K562 (cell line): ENCODE data around the gene GALNT12. TPM values are rescaled to one million over a fixed set of nuclear protein-coding genes. Genes with fewer than 3 reads are reported as not detected.

Source experiments
- CBFB ChIP-seq: sonication (generic); formaldehyde crosslinking; IDR thresholded peaks from 2 replicates; pipeline ENCODE4 v1.4.0; 2020; ENCODE audit warnings: mild to moderate bottlenecking, missing genetic modification reagents
- DNMT1 ChIP-seq: fragments of 450-650 bp; IDR thresholded peaks from 2 replicates; pipeline ENCODE4 v1.6.1; 2016; ENCODE audit warnings: antibody characterized with exemption, mild to moderate bottlenecking
- ELF1 ChIP-seq: fragments of 200-800 bp; sonication (Bioruptor generic); IDR thresholded peaks from 2 replicates; pipeline ENCODE4 v1.6.1; 2016; ENCODE audit warnings: missing genetic modification characterization, missing compliant biosample characterization
- ESRRB ChIP-seq: fragments of 250-450 bp; sonication (Bioruptor Pico); IDR thresholded peaks from 2 replicates; pipeline ENCODE4 v1.5.0; 2020; ENCODE audit warnings: mild to moderate bottlenecking, moderate library complexity, borderline replicate concordance
- GATA2 ChIP-seq: sonication (generic); formaldehyde crosslinking; IDR thresholded peaks from 2 replicates; pipeline ENCODE4 v1.4.0; 2020; ENCODE audit warnings: mild to moderate bottlenecking, missing genetic modification reagents
- HDAC2 ChIP-seq: fragments of 450-650 bp; IDR thresholded peaks from 2 replicates; pipeline ENCODE4 v1.6.1; 2016; ENCODE audit warnings: mild to moderate bottlenecking
- ILF3 ChIP-seq: fragments of 450-650 bp; IDR thresholded peaks from 2 replicates; pipeline ENCODE4 v1.6.1; 2018; ENCODE audit warnings: antibody characterized with exemption, mild to moderate bottlenecking, moderate library complexity, borderline replicate concordance
- KLF1 ChIP-seq: fragments of 450-650 bp; IDR thresholded peaks from 2 replicates; pipeline ENCODE4 v1.6.1; 2016; ENCODE audit warnings: missing genetic modification characterization, missing compliant biosample characterization
- NONO ChIP-seq, 2 experiments: fragments of 200-400 bp in 1 of 2; fragments of 450-650 bp in 1 of 2; formaldehyde crosslinking in 1 of 2; IDR thresholded peaks; 2 replicates each; pipeline ENCODE4 v1.6.1; 2017; ENCODE audit warnings: low read depth in 2 of 2, mild to moderate bottlenecking in 2 of 2, moderate library complexity in 2 of 2, low read length in 1 of 2
- POLR2AphosphoS5 ChIP-seq: IDR thresholded peaks from 2 replicates; pipeline ENCODE4 v1.6.1; 2011; ENCODE audit warnings: mild to moderate bottlenecking, low read depth, low read length, moderate library complexity; ENCODE audit not compliant: control insufficient read depth, insufficient read depth
- POU5F1 ChIP-seq: fragments of 150-350 bp; IDR thresholded peaks from 2 replicates; pipeline ENCODE4 v1.6.1; 2014; ENCODE audit warnings: borderline replicate concordance, low read length, low read depth, mild to moderate bottlenecking; ENCODE audit not compliant: partially characterized antibody
- PRMT5 ChIP-seq: sonication (generic); formaldehyde crosslinking; IDR thresholded peaks from 2 replicates; pipeline ENCODE4 v1.5.0; 2020; ENCODE audit warnings: missing genetic modification reagents
- RBFOX2 ChIP-seq: fragments of 200-400 bp; formaldehyde crosslinking; IDR thresholded peaks from 2 replicates; pipeline ENCODE4 v1.6.1; 2017; ENCODE audit warnings: low read depth, mild to moderate bottlenecking, low read length, moderate library complexity
- RBM22 ChIP-seq: fragments of 200-400 bp; formaldehyde crosslinking; IDR thresholded peaks from 2 replicates; pipeline ENCODE4 v1.6.1; 2018; ENCODE audit warnings: low read length, low read depth; ENCODE audit not compliant: poor library complexity, severe bottlenecking
- SIN3A ChIP-seq, 2 experiments: fragments of 150-350 bp in 1 of 2; IDR thresholded peaks; 2 replicates each; pipeline ENCODE4 v1.6.1; 2011 to 2016; ENCODE audit warnings: borderline replicate concordance in 2 of 2, low read depth in 2 of 2, low read length in 2 of 2, mild to moderate bottlenecking in 2 of 2, moderate library complexity in 2 of 2; ENCODE audit not compliant: control insufficient read depth in 1 of 2
- SIRT6 ChIP-seq: IDR thresholded peaks from one replicate; pipeline ENCODE4 v1.6.1; 2012; ENCODE audit warnings: low read depth, mild to moderate bottlenecking, control low read depth, inconsistent platforms, low read length, moderate library complexity
- SMARCA5 ChIP-seq: fragments of 450-650 bp; IDR thresholded peaks from 2 replicates; pipeline ENCODE4 v1.6.1; 2016
- TCF7 ChIP-seq: sonication (generic); IDR thresholded peaks from 2 replicates; pipeline ENCODE4 v1.6.1; 2016; ENCODE audit warnings: antibody characterized with exemption, borderline replicate concordance
- ZNF121 ChIP-seq: sonication (generic); formaldehyde crosslinking; conservative IDR thresholded peaks from 2 replicates; pipeline ENCODE4 v1.8.0; 2022; ENCODE audit warnings: missing genetic modification reagents
- ZNF408 ChIP-seq: fragments of 250-450 bp; sonication (Bioruptor Pico); IDR thresholded peaks from 2 replicates; pipeline ENCODE4 v1.4.0; 2020; ENCODE audit warnings: low read depth, mild to moderate bottlenecking, moderate library complexity
- ZNF507 ChIP-seq: conservative IDR thresholded peaks from 2 replicates; pipeline ENCODE4 v1.6.1; 2017; ENCODE audit warnings: missing genetic modification characterization, missing compliant biosample characterization
- ZNF518B ChIP-seq: fragments of 250-450 bp; sonication (Bioruptor Pico); IDR thresholded peaks from 2 replicates; pipeline ENCODE4 v1.5.0; 2021; ENCODE audit warnings: mild to moderate bottlenecking, moderate library complexity
- ZNF780A ChIP-seq: fragments of 250-450 bp; sonication (Bioruptor Pico); IDR thresholded peaks from 2 replicates; pipeline ENCODE4 v1.5.0; 2021; ENCODE audit warnings: mild to moderate bottlenecking
- polyA plus RNA-seq, 8 experiments: library from polyadenylated mRNA; depleted of rRNA in 4 of 8; stranded (reverse) in 5 of 8; unstranded in 3 of 8; fragments of >200 nt; fragmentation: Nextera tagmentation in 2 of 8; fragmentation: Illumina TruSeq in 1 of 8; extraction: Ambion mirVana in 2 of 8; extraction: Trizol in 1 of 8; gene quantifications; 2 replicates each; pipeline versions ENCODE4 v1.2.1 to v1.2.3, GENCODE V29; 2011 to 2014; ENCODE audit warnings: inconsistent platforms in 1 of 8, missing spikeins in 1 of 8
- total RNA-seq, 7 experiments: library from RNA; depleted of rRNA in 6 of 7; stranded (reverse); fragments of >200 nt in 6 of 7; fragmentation: Illumina TruSeq in 2 of 7; extraction: Trizol in 2 of 7; gene quantifications; 2 replicates each; pipeline versions ENCODE4 v1.2.1 to v1.2.3, GENCODE V29; 2011 to 2021; ENCODE audit warnings: low replicate concordance in 1 of 7
- TF ChIP-seq, protein P1 (sequence below): sonication (generic); formaldehyde crosslinking; IDR thresholded peaks from 2 replicates; pipeline ENCODE4 v1.8.1; 2023; ENCODE audit warnings: mild to moderate bottlenecking, missing genetic modification reagents

GALNT12 gene
- total and polyA plus RNA-seq, 9 of the 15 experiments (the other 6 are each of a cell fraction or from before 2014, with no cell fraction given) = 29.7 to 82.9 (median 44.2) TPM

DNA sequence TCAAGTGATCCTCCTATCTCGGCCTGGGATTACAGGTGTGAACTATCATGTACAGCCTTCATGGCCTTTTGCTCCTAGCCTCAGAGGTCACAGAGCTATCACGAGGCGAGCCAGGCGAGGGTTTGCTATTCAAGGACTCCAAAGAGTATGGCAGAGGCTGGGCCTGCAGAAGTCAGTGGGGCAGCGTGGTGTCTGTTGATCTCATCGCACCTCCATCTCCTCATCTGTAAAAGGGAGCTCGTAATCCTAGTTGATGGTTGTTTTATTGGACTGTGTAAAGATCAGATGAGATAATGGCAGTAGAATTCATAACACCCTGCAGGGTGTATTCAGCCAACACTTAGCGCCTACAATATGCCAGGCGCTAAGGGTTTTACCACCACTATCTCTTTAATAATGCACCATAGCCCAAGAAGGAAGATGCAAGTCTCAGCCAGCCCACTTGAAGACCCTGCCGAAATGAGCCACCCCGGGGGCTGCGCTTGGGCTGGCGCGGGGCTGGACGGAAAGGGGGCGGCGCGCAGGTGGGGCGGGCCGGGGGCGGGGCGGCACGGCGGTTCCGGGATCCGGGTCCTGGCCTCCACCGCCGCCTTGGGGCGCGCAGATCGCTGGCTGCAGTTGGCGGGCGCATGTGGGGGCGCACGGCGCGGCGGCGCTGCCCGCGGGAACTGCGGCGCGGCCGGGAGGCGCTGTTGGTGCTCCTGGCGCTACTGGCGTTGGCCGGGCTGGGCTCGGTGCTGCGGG lies at the start of gene GALNT12 (continued):
- TF ChIP-seq POU5F1 (no peak), NONO (IDR thresholded peaks at IDR 0.05; ENCODE audit: low read depth in 2 of 2, low read length in 1 of 2) (peak; percentile 0 to 53; a peak in 1 of 4 replicates), ZNF408 (CRISPR knock-in tag) (no peak), POLR2AphosphoS5 (peak; percentile 59; the same call in 1 of the 2 replicates), ZNF518B (CRISPR knock-in tag) (no peak), RBFOX2 (peak; percentile 71), ZNF507 (tag) (no peak), ILF3 (no peak), RBM22 (no peak), SIN3A (IDR thresholded peaks at IDR 0.05; ENCODE audit: borderline replicate concordance in 2 of 2, control insufficient read depth in 1 of 2, low read depth in 2 of 2, low read length in 2 of 2) (peak in 1 of 2 experiments; percentile 64; a peak in 1 of 4 replicates), DNMT1 (no peak), GATA2 (CRISPR knock-in tag) (peak; percentile 17; the same call in 1 of the 2 replicates), CBFB (no peak), ESRRB (no peak), ZNF780A (CRISPR knock-in tag) (no peak), ELF1 (tag) (peak; percentile 84), PRMT5 (CRISPR knock-in tag) (no peak), HDAC2 (no peak), TCF7 (no peak), SIRT6 (no peak), KLF1 (no peak), SMARCA5 (no peak), ZNF121 (CRISPR knock-in tag) (no peak)
- TF ChIP-seq, protein P1, sequence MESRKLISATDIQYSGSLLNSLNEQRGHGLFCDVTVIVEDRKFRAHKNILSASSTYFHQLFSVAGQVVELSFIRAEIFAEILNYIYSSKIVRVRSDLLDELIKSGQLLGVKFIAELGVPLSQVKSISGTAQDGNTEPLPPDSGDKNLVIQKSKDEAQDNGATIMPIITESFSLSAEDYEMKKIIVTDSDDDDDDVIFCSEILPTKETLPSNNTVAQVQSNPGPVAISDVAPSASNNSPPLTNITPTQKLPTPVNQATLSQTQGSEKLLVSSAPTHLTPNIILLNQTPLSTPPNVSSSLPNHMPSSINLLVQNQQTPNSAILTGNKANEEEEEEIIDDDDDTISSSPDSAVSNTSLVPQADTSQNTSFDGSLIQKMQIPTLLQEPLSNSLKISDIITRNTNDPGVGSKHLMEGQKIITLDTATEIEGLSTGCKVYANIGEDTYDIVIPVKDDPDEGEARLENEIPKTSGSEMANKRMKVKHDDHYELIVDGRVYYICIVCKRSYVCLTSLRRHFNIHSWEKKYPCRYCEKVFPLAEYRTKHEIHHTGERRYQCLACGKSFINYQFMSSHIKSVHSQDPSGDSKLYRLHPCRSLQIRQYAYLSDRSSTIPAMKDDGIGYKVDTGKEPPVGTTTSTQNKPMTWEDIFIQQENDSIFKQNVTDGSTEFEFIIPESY (CRISPR knock-in tag) = no peak
